Cerebellar cortex (tissue), 1 donor: ENCODE data around the gene ACVR1C.

Experiments used
- DNase-seq: peaks from one replicate; pipeline ENCODE4 v3.0.0-alpha.2; 2015; ENCODE audit warnings: low spot score

Gene ACVR1C

GRCh38 chr2:157497638-157498314 is 130.9 kb downstream of the ACVR1C start:
- DNase-seq = peak; percentile 26

GRCh38 chr2:157492189-157492773 is 136.4 kb downstream of the ACVR1C start:
- peak; percentile 62 for DNase-seq

GRCh38 chr2:157489983-157490382 is 138.7 kb downstream of the ACVR1C start:
- DNase-seq = no peak

GRCh38 chr2:157488877-157489276 is 139.8 kb downstream of the ACVR1C start:
- DNase-seq = no peak

GRCh38 chr2:157487747-157488146 is 140.9 kb downstream of the ACVR1C start:
- DNase-seq = no peak

GRCh38 chr2:157487271-157487610 is 141.4 kb downstream of the ACVR1C start:
- no peak for DNase-seq

GRCh38 chr2:157486596-157487270 is 141.9 kb downstream of the ACVR1C start:
- no peak for DNase-seq

GRCh38 chr2:157480182-157480961 is 148.3 kb downstream of the ACVR1C start:
- DNase-seq = no peak

GRCh38 chr2:157479081-157480027 is 149.3 kb downstream of the ACVR1C start:
- no peak for DNase-seq

GRCh38 chr2:157477919-157478318 is 150.7 kb downstream of the ACVR1C start:
- DNase-seq = no peak

- no peak for DNase-seq
Measured at GRCh38 chr2:157476953-157477709, 151.5 kb downstream of the ACVR1C start.
